Right lobe of liver (tissue), 6 donors: ENCODE data around the gene PEPD. TPM values are rescaled to one million over a fixed set of nuclear protein-coding genes. Genes with fewer than 3 reads are reported as not detected.

ENCODE experiments used
- ATAC-seq, 4 donors: fragments of 200-7000 bp; cut with Tn5 transposase; one replicate each; pipeline ENCODE4 v1.9.1; 2020; ENCODE audit warnings: mild to moderate bottlenecking in 4 of 4, moderate library complexity in 4 of 4
- DNase-seq, 3 donors: peaks; one replicate each; pipeline ENCODE4 v3.0.0-alpha.2; 2020
- H3K27ac ChIP-seq, 3 donors: fragments of 200-600 bp; one replicate each; pipeline ENCODE4 v1.8.0; 2022
- H3K27me3 ChIP-seq, 2 donors: fragments of 200-600 bp; one replicate each; pipeline ENCODE4 v1.8.0; 2022
- H3K36me3 ChIP-seq, 4 donors: fragments of 200-600 bp; sonication (generic) in 1 of 4; one replicate each; pipeline versions ENCODE4 v1.5.1 to v1.8.0; 2017 to 2022; ENCODE audit warnings: control low read depth in 1 of 4
- H3K4me1 ChIP-seq, 4 donors: fragments of 200-600 bp; sonication (generic) in 1 of 4; one replicate each; pipeline versions ENCODE4 v1.5.1 to v1.8.0; 2017 to 2022; ENCODE audit warnings: control low read depth in 1 of 4
- H3K4me3 ChIP-seq, 3 donors: fragments of 200-600 bp; one replicate each; pipeline ENCODE4 v1.8.0; 2022
- H3K9me3 ChIP-seq, 4 donors: fragments of 200-600 bp; sonication (generic) in 1 of 4; one replicate each; pipeline versions ENCODE4 v1.5.1 to v1.8.0; 2017 to 2022; ENCODE audit warnings: control low read depth in 1 of 4
- POLR2A ChIP-seq: fragments of 450-650 bp; IDR thresholded peaks from one replicate; pipeline ENCODE4 v1.6.1; 2017; ENCODE audit warnings: antibody characterized with exemption, mild to moderate bottlenecking
- whole genome bisulfite sequencing: methylation state at CpG from one replicate; pipeline ENCODE4 v1.1.6; 2018; ENCODE audit warnings: low coverage, low lambda C conversion rate; ENCODE audit not compliant: insufficient coverage; ENCODE audit errors: missing lambda C conversion rate; 5-methylcytosine and 5-hydroxymethylcytosine counted together
- intact Hi-C, 2 donors: fragments of 100-400 bp; cut with DNase I; formaldehyde crosslinking; loops; one replicate each; pipeline versions ENCODE4 v1.11.2 to v1.14.1; 2022
- total RNA-seq, 6 experiments: library from RNA; depleted of rRNA in 2 of 6; stranded (reverse); fragments of >200 nt in 2 of 6; fragmentation: NEBNext Ultra II Directional in 3 of 6; extraction: Animal tissue kit (Norgen Biotek cat#: 25700) in 3 of 6; gene quantifications; one replicate each; pipeline versions ENCODE4 v1.1.0 to v1.2.4, GENCODE V29; 2016 to 2023
- TF ChIP-seq, protein P1 (sequence below), 4 donors: fragments of 200-600 bp in 3 of 4; fragments of 450-650 bp in 1 of 4; IDR thresholded peaks; one replicate each; pipeline versions ENCODE4 v1.5.1 to v1.8.0; 2016 to 2022; ENCODE audit warnings: antibody characterized with exemption in 4 of 4, mild to moderate bottlenecking in 2 of 4
- donor health status: DM: no; HTN: yes; CAD: no.
- donor health status: DM: no; HTN: no; CAD: no.
- donor health status: DM: no; HTN: no; CAD: no.
- donor health status: DM: no; HTN: yes; CAD: no.
- donor health status: DM: no; HTN: yes; CAD: no.

PEPD gene
- total RNA-seq, 6 experiments from 2014 or later = 121 to 261 (median 167) TPM

DNA sequence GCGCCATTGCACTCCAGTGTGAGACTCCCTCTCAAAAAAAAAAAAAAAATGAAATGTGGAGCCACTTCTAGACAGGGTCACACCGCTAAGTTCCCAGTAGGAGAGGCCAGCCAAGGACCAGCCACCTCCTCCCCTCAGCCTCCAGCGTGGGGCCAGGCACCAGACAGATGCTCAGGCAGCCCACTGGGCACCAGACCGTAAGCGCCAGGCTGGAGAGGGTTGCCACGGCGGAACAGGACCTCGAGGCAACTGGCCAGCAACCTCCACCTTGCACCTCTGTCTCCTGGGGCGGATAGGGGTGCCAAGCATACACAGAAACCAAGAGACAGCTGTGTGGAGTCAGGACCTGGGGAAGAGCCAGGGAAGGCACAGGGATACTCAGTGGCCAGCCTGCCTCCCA, 3.7 kb downstream of the PEPD start:
- H3K27ac ChIP-seq = no peak overlapping the region
- H3K27me3 ChIP-seq = no peaks in the 10 kb centered on the region
- 40% methylated on average over 1 of the region's 9 CpGs for WGBS
- intact Hi-C loops = no loop called here
- no peak for DNase-seq
- no peaks in the 10 kb centered on the region for H3K36me3 ChIP-seq
- TF ChIP-seq, protein P1, sequence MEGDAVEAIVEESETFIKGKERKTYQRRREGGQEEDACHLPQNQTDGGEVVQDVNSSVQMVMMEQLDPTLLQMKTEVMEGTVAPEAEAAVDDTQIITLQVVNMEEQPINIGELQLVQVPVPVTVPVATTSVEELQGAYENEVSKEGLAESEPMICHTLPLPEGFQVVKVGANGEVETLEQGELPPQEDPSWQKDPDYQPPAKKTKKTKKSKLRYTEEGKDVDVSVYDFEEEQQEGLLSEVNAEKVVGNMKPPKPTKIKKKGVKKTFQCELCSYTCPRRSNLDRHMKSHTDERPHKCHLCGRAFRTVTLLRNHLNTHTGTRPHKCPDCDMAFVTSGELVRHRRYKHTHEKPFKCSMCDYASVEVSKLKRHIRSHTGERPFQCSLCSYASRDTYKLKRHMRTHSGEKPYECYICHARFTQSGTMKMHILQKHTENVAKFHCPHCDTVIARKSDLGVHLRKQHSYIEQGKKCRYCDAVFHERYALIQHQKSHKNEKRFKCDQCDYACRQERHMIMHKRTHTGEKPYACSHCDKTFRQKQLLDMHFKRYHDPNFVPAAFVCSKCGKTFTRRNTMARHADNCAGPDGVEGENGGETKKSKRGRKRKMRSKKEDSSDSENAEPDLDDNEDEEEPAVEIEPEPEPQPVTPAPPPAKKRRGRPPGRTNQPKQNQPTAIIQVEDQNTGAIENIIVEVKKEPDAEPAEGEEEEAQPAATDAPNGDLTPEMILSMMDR (IDR thresholded peaks at IDR 0.05) = no peak
- TF ChIP-seq POLR2A = no peak
- H3K4me3 ChIP-seq = no peak overlapping the region
- peaks cover 0 to 38% (median 10%) of the 10 kb centered on the region in 4 donors for H3K4me1 ChIP-seq
- no peak for ATAC-seq
- H3K9me3 ChIP-seq = no peaks in the 10 kb centered on the region

DNA sequence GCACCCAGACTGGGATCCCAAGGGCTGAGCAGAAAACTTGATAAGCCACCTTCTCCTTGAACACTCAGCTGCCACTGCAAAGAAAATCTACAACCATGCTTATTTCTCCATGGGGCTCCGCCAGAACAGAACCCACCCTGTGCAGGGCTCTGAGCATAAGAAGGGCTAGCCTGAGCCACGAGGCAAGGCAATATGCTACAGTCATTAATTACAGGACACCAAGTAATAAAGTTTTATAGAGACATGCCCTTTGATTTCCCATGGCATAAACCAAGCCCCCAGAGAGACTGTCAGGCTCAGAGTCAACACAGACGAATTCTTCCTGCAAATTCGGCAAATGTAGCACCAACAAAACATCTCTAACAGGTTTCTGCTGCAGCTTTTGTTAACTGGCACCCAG, 5.7 kb downstream of the PEPD start:
- DNase-seq = no peak
- H3K4me3 ChIP-seq = no peak overlapping the region
- no peak overlapping the region for H3K27ac ChIP-seq
- TF ChIP-seq POLR2A = no peak
- TF ChIP-seq, protein P1 (IDR thresholded peaks at IDR 0.05) = no peak
- ATAC-seq = no peak
- peaks cover 0 to 41% (median 10%) of the 10 kb centered on the region in 4 donors for H3K4me1 ChIP-seq
- H3K36me3 ChIP-seq = peaks cover 0 to 14% (median 2%) of the 10 kb centered on the region in 4 donors
- no peaks in the 10 kb centered on the region for H3K9me3 ChIP-seq
- H3K27me3 ChIP-seq = no peaks in the 10 kb centered on the region
- intact Hi-C loops = no loop called here
- WGBS = 36% methylated on average over 2 of the region's 4 CpGs

DNA sequence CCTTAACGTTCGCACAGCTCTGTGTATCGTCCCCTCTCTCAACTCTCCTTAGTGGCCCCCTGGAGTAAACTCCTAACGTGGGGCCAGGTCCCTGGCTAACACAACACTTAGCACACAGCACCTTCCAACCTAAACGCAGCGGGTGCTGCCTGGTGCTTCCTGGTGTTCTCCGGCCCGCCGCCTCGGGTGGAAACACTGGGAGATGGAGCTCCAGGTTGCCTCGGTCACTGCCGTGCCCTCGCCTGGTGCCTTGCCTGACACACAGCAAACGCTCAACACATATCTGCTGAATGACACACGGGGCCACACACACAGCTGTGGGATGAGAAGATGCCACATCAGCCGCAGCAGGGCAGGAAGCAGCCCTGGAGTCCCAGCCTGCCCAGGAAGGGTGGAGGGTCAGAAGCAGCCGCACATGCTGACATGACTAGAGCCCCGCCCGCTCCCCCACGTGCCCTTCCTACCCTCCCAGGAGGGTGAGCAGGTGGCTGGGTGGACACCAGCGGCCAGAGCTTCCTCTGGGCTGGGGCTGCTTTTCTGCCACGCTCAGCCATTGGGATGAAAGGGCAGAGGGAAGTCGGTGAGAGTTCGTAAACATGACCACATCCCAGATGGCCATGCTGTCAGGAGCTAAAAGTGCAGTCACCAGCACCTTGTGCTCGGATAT, 6.6 kb downstream of the PEPD start:
- 84% methylated on average over 4 of the region's 25 CpGs for WGBS
- Histone ChIP-seq H3K9me3 (no peaks in the 10 kb centered on the region), H3K4me1 (peaks cover 0 to 34% (median 8%) of the 10 kb centered on the region in 4 donors), H3K36me3 (peaks cover 0 to 18% (median 6%) of the 10 kb centered on the region in 4 donors), H3K27me3 (no peaks in the 10 kb centered on the region), H3K4me3 (no peak overlapping the region), H3K27ac (no peak overlapping the region)
- DNase-seq = peak in 1 of 3 donors; percentile 42
- ATAC-seq = peak in 3 of 4 donors; percentile 6 to 42 (median 9)
- intact Hi-C loops = no loop called here
- TF ChIP-seq, protein P1 (IDR thresholded peaks at IDR 0.05) = no peak
- TF ChIP-seq POLR2A = no peak

DNA sequence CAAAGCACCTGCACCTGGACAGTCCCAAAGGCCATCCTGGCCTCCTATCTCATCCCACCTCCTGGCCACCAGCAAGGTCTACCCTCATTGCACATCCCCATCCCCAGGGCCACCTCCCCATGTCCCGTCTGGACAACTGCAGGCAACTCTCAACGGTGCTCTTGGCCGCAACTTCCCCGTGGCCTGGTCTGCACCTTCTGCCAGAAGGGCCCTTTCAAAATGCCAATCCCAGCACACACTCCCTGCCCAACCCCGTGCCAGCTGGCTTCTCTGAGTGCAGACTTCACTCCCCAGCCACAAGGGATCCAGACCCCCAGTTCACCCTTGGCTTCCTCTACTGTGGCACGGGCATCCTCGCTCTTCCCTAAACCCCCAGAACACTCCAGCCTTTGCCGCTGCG, 8.2 kb downstream of the PEPD start:
- no peak for ATAC-seq
- WGBS = 60% methylated on average over 2 of the region's 9 CpGs
- Histone ChIP-seq H3K9me3 (no peaks in the 10 kb centered on the region), H3K4me3 (no peak overlapping the region), H3K4me1 (peaks cover 0 to 32% (median 0%) of the 10 kb centered on the region in 4 donors), H3K27me3 (no peaks in the 10 kb centered on the region), H3K27ac (no peak overlapping the region), H3K36me3 (peaks cover 0 to 18% (median 7%) of the 10 kb centered on the region in 4 donors)
- no peak for DNase-seq
- TF ChIP-seq, protein P1 (IDR thresholded peaks at IDR 0.05) = no peak
- TF ChIP-seq POLR2A = no peak
- intact Hi-C loops = no loop called here
